ENCODE data around the gene SLC7A1. TPM values are rescaled to one million over a fixed set of nuclear protein-coding genes. Genes with fewer than 3 reads are reported as not detected.
A peak's percentile ranks its signal among the peaks of the same experiment; 100 is the strongest.

SLC7A1 gene
- total and polyA plus RNA-seq, 8 donors: 5.2 to 143 (median 32.9) TPM

- ATAC-seq: no peak
- intact Hi-C loops (cut with DNase I): no loop called here
- no peaks in the 10 kb centered on the region for H3K27me3 ChIP-seq
- no peaks in the 10 kb centered on the region for H3K36me3 ChIP-seq
- H3K27ac ChIP-seq: no peak overlapping the region
- no peak overlapping the region for H3K4me3 ChIP-seq
- no peak for TF ChIP-seq CTCF (IDR thresholded peaks at IDR 0.05)
- no peak for FAIRE-seq
- H3K9me3 ChIP-seq: no peaks in the 10 kb centered on the region
- WGBS, 2 donors: 64 to 72% methylated on average over 3 of the region's 3 CpGs
- no peaks in the 10 kb centered on the region for H3K4me1 ChIP-seq
- no peak for DNase-seq
Measured at GRCh38 chr13:29486551-29486950, 108.9 kb downstream of the SLC7A1 start.

- FAIRE-seq (no peak), ATAC-seq (no peak), DNase-seq (no peak)
- H3K4me3 ChIP-seq: no peak overlapping the region
- H3K27ac ChIP-seq: no peak overlapping the region
- H3K36me3 ChIP-seq: no peaks in the 10 kb centered on the region
- H3K27me3 ChIP-seq: no peaks in the 10 kb centered on the region
- H3K4me1 ChIP-seq: no peaks in the 10 kb centered on the region
- TF ChIP-seq CTCF (IDR thresholded peaks at IDR 0.05): no peak
- intact Hi-C loops (cut with DNase I): no loop called here
- WGBS, 2 donors: 90 to 92% methylated on average over 7 of the region's 7 CpGs
- no peaks in the 10 kb centered on the region for H3K9me3 ChIP-seq
Measured at GRCh38 chr13:29484796-29485195, 110.7 kb downstream of the SLC7A1 start.

- H3K9me3 ChIP-seq: no peaks in the 10 kb centered on the region
- DNase-seq (no peak), FAIRE-seq (no peak), ATAC-seq (no peak)
- TF ChIP-seq CTCF (IDR thresholded peaks at IDR 0.05): no peak
- H3K4me3 ChIP-seq: no peak overlapping the region
- no peak overlapping the region for H3K27ac ChIP-seq
- WGBS, 2 donors: 87 to 90% methylated on average over 7 of the region's 7 CpGs
- H3K27me3 ChIP-seq: no peaks in the 10 kb centered on the region
- H3K36me3 ChIP-seq: no peaks in the 10 kb centered on the region
- intact Hi-C loops (cut with DNase I): no loop called here
- H3K4me1 ChIP-seq: no peaks in the 10 kb centered on the region
Measured at GRCh38 chr13:29484236-29484635, 111.3 kb downstream of the SLC7A1 start.

DNA sequence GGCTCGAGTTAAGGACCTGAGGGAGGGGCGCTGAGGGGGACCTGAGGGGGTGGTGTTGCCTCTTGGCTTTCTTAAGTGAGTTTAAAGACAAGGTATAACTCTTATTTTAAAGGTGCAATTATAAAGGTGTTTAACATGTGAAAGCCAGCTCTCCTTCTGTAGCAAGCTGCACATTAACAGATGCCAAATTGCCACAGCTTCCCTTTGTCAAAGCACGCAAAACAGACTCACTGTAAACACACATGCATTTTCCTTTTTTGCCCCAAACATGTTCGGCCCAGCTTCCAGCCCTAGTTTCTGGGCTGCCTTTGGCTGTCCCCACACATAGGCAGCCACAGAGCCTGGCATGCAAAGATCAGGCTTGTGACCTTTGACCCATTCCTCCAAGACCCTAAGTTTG is 111.9 kb downstream of the SLC7A1 start:
- Histone ChIP-seq H3K27me3 (no peaks in the 10 kb centered on the region), H3K9me3 (no peaks in the 10 kb centered on the region), H3K4me3 (no peak overlapping the region), H3K36me3 (no peaks in the 10 kb centered on the region), H3K27ac (no peak overlapping the region), H3K4me1 (no peaks in the 10 kb centered on the region)
- FAIRE-seq (no peak), DNase-seq (no peak), ATAC-seq (no peak)
- WGBS, 2 donors: 79 to 82% methylated on average over 4 of the region's 4 CpGs
- intact Hi-C loops (cut with DNase I): no loop called here
- no peak for TF ChIP-seq CTCF (IDR thresholded peaks at IDR 0.05)

DNA sequence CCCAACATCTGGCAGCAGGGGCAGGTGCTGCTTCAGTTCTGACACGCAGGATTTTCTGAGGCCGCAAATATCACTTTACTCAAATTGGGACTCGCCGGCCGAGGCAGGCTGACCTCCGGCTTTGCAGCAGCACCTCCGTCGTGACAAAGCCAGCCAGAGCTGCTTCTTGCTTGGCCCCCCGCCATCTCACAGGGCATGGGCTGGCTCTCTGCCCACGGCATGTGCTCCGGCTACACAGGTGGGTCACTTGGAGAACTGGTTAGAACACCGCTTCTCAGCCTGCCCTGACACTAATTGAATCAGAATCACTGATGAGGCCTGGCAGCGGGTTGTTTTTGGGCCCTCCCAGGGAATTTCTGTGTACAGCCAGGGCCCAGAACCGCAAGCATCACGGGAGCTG is 112.3 kb downstream of the SLC7A1 start:
- WGBS, 2 donors: 56 to 59% methylated on average over 15 of the region's 15 CpGs
- no peaks in the 10 kb centered on the region for H3K4me1 ChIP-seq
- no peaks in the 10 kb centered on the region for H3K36me3 ChIP-seq
- DNase-seq (peak in 5 of 6 donors; percentile 35 to 83 (median 77)), ATAC-seq (peak; percentile 31 to 72 (median 56)), FAIRE-seq (no peak)
- no peaks in the 10 kb centered on the region for H3K9me3 ChIP-seq
- intact Hi-C loops (cut with DNase I): no loop called here
- no peak overlapping the region for H3K27ac ChIP-seq
- H3K27me3 ChIP-seq: no peaks in the 10 kb centered on the region
- TF ChIP-seq CTCF (IDR thresholded peaks at IDR 0.05): no peak
- no peak overlapping the region for H3K4me3 ChIP-seq
